Suprapubic skin (tissue), 4 donors: ENCODE data around the gene SMAD2. TPM values are rescaled to one million over a fixed set of nuclear protein-coding genes. Genes with fewer than 3 reads are reported as not detected.

Source experiments
- DNase-seq, 2 donors: peaks; one replicate each; pipeline ENCODE4 v3.0.0-alpha.2; 2019; ENCODE audit warnings: low spot score in 2 of 2
- H3K27ac ChIP-seq: fragments of 200-600 bp; sonication (generic); one replicate; pipeline ENCODE4 v1.5.1; 2019
- H3K27me3 ChIP-seq: fragments of 200-600 bp; sonication (generic); one replicate; pipeline ENCODE4 v1.5.1; 2019
- H3K36me3 ChIP-seq: fragments of 200-600 bp; sonication (generic); one replicate; pipeline ENCODE4 v1.5.1; 2019
- H3K4me1 ChIP-seq: fragments of 200-600 bp; sonication (generic); one replicate; pipeline ENCODE4 v1.5.1; 2019
- H3K4me3 ChIP-seq: fragments of 200-600 bp; sonication (generic); one replicate; pipeline ENCODE4 v1.5.1; 2019; ENCODE audit warnings: mild to moderate bottlenecking
- H3K9me3 ChIP-seq: fragments of 200-600 bp; sonication (generic); one replicate; pipeline ENCODE4 v1.5.1; 2019
- CTCF ChIP-seq, 2 donors: fragments of 200-600 bp in 1 of 2; fragments of 450-650 bp in 1 of 2; sonication (generic) in 1 of 2; IDR thresholded peaks; one replicate each; pipeline ENCODE4 v1.5.1; 2016 to 2019; ENCODE audit warnings: antibody characterized with exemption in 2 of 2, mild to moderate bottlenecking in 1 of 2, moderate library complexity in 1 of 2
- EP300 ChIP-seq: sonication (generic); formaldehyde crosslinking; IDR thresholded peaks from one replicate; pipeline ENCODE4 v1.6.1; 2017; ENCODE audit warnings: antibody characterized with exemption
- POLR2A ChIP-seq, 2 donors: fragments of 450-650 bp; IDR thresholded peaks; one replicate each; pipeline ENCODE4 v1.6.1; 2017; ENCODE audit warnings: antibody characterized with exemption in 2 of 2, mild to moderate bottlenecking in 2 of 2, moderate library complexity in 2 of 2
- POLR2AphosphoS5 ChIP-seq, 3 donors: sonication (generic); formaldehyde crosslinking; IDR thresholded peaks; one replicate each; pipeline ENCODE4 v1.6.1; 2017; ENCODE audit warnings: antibody characterized with exemption in 3 of 3
- WGBS: methylation state at CpG from one replicate; pipeline ENCODE4 v1.1.5; 2018; 5-methylcytosine and 5-hydroxymethylcytosine counted together
- total RNA-seq, 4 donors: library from RNA; depleted of rRNA; stranded (reverse); fragments of >200 nt; gene quantifications; one replicate each; pipeline ENCODE4 v1.1.0, GENCODE V29; 2016

SMAD2 gene
- total RNA-seq, 4 donors from 2014 or later: 47.5 to 75.9 (median 59.3) TPM

- WGBS: 95% methylated on average over 6 of the region's 6 CpGs
- H3K4me1 ChIP-seq: peaks cover 8% of the 10 kb centered on the region
- H3K36me3 ChIP-seq: no peaks in the 10 kb centered on the region
- H3K9me3 ChIP-seq: no peaks in the 10 kb centered on the region
- no peaks in the 10 kb centered on the region for H3K27me3 ChIP-seq
- H3K27ac ChIP-seq: no peak overlapping the region
- DNase-seq: no peak
- H3K4me3 ChIP-seq: no peak overlapping the region
- no peak for TF ChIP-seq CTCF (IDR thresholded peaks at IDR 0.05)
- TF ChIP-seq EP300: no peak
- TF ChIP-seq POLR2AphosphoS5 (IDR thresholded peaks at IDR 0.05): no peak
- TF ChIP-seq POLR2A (IDR thresholded peaks at IDR 0.05): no peak
Observed at GRCh38 chr18:47919916-47920315, 10.5 kb downstream of the SMAD2 start.

- whole genome bisulfite sequencing: 65% methylated on average over 8 of the region's 8 CpGs
- H3K9me3 ChIP-seq: no peaks in the 10 kb centered on the region
- no peaks in the 10 kb centered on the region for H3K36me3 ChIP-seq
- H3K27ac ChIP-seq: no peak overlapping the region
- H3K27me3 ChIP-seq: no peaks in the 10 kb centered on the region
- no peak overlapping the region for H3K4me3 ChIP-seq
- DNase-seq: no peak
- TF ChIP-seq EP300: no peak
- TF ChIP-seq POLR2A (IDR thresholded peaks at IDR 0.05): no peak
- no peak for TF ChIP-seq CTCF (IDR thresholded peaks at IDR 0.05)
- TF ChIP-seq POLR2AphosphoS5 (IDR thresholded peaks at IDR 0.05): no peak
- peaks cover 18% of the 10 kb centered on the region for H3K4me1 ChIP-seq
Observed at GRCh38 chr18:47917923-47918610, 12.4 kb downstream of the SMAD2 start.

GRCh38 chr18:47915930-47916329 is 14.5 kb downstream of the SMAD2 start:
- WGBS: 75% methylated on average over 3 of the region's 3 CpGs
- Histone ChIP-seq H3K27ac (no peak overlapping the region), H3K4me3 (no peak overlapping the region), H3K9me3 (no peaks in the 10 kb centered on the region), H3K27me3 (no peaks in the 10 kb centered on the region), H3K4me1 (peaks cover 22% of the 10 kb centered on the region), H3K36me3 (no peaks in the 10 kb centered on the region)
- TF ChIP-seq POLR2A (IDR thresholded peaks at IDR 0.05): no peak
- no peak for TF ChIP-seq CTCF (IDR thresholded peaks at IDR 0.05)
- no peak for TF ChIP-seq POLR2AphosphoS5 (IDR thresholded peaks at IDR 0.05)
- TF ChIP-seq EP300: no peak
- no peak for DNase-seq

- H3K4me1 ChIP-seq: peaks cover 22% of the 10 kb centered on the region
Observed at GRCh38 chr18:47915229-47915628, 15.2 kb downstream of the SMAD2 start.

More at GRCh38 chr18:47915229-47915628, 15.2 kb downstream of the SMAD2 start:
- DNase-seq: no peak
- no peak overlapping the region for H3K27ac ChIP-seq
- no peaks in the 10 kb centered on the region for H3K27me3 ChIP-seq
- no peaks in the 10 kb centered on the region for H3K9me3 ChIP-seq
- H3K36me3 ChIP-seq: no peaks in the 10 kb centered on the region
- TF ChIP-seq CTCF (IDR thresholded peaks at IDR 0.05): no peak
- TF ChIP-seq POLR2A (IDR thresholded peaks at IDR 0.05): no peak
- TF ChIP-seq POLR2AphosphoS5 (IDR thresholded peaks at IDR 0.05): no peak
- TF ChIP-seq EP300: no peak
- no peak overlapping the region for H3K4me3 ChIP-seq
